Endothelial cell of umbilical vein (primary cell): ENCODE data around the gene MFNG. TPM values are rescaled to one million over a fixed set of nuclear protein-coding genes. Genes with fewer than 3 reads are reported as not detected.

Source experiments
- BruUV-seq: library from RNA; stranded (reverse); fragments of 400-500 nt; replicated peaks from 2 replicates; lab custom pipeline; 2021; lab: Mats Ljungman, UMichigan
- CTCF ChIA-PET: fragments of 300-600, 350-600 bp; sonication (Branson Sonifier 250); formaldehyde crosslinking; loops from one replicate; lab custom pipeline; 2021; ENCODE audit warnings: antibody characterized with exemption, inconsistent platforms; lab: Charles Lee
- POLR2A ChIA-PET: fragments of 300-600, 350-600 bp; sonication (Branson Sonifier 250); formaldehyde crosslinking; loops from one replicate; lab custom pipeline; 2021; ENCODE audit warnings: antibody characterized with exemption, inconsistent platforms; lab: Charles Lee
- DNase-seq: peaks from one replicate; pipeline ENCODE4 v3.0.0-alpha.2; 2011; ENCODE audit warnings: low read depth, low spot score
- FAIRE-seq: peaks from 2 replicates; lab custom pipeline; 2011; peaks lifted over from hg19 to GRCh38; lab: Jason Lieb, UNC
- H2AFZ ChIP-seq: 2 replicates; pipeline ENCODE4 v1.6.0; 2012; ENCODE audit warnings: low read depth, low read length, control low read depth, inconsistent platforms
- H3K27ac ChIP-seq: 2 replicates; pipeline ENCODE4 v1.5.1; 2011; ENCODE audit warnings: low read depth, mild to moderate bottlenecking, control low read depth, low read length, moderate library complexity; ENCODE audit not compliant: insufficient read depth
- H3K27me3 ChIP-seq, 2 experiments: 2 replicates each; pipeline versions ENCODE4 v1.6.0 to v1.6.1; 2011; ENCODE audit warnings: low read length in 2 of 2, mixed read lengths in 1 of 2; ENCODE audit not compliant: control insufficient read depth in 2 of 2, insufficient read depth in 2 of 2
- H3K36me3 ChIP-seq, 2 experiments: 2 replicates in 1 of 2; 3 replicates in 1 of 2; pipeline ENCODE4 v1.5.1; 2011; ENCODE audit warnings: low read length in 2 of 2, mild to moderate bottlenecking in 1 of 2, moderate library complexity in 1 of 2; ENCODE audit not compliant: control insufficient read depth in 2 of 2, insufficient read depth in 2 of 2; ENCODE audit errors: extremely low read depth in 1 of 2
- H3K4me1 ChIP-seq: 3 replicates; pipeline ENCODE4 v1.5.1; 2011; ENCODE audit warnings: mild to moderate bottlenecking, low read length; ENCODE audit not compliant: control insufficient read depth, insufficient read depth; ENCODE audit errors: extremely low read depth
- H3K4me2 ChIP-seq: 2 replicates; pipeline ENCODE4 v1.6.1; 2011; ENCODE audit warnings: low read length, control low read depth, mixed read lengths; ENCODE audit not compliant: insufficient read depth
- H3K4me3 ChIP-seq, 3 experiments: fragments of 200-600 bp in 1 of 3; sonication (generic), shearing (Covaris generic) in 1 of 3; replicated peaks in 1 of 3; 2 replicates each; pipeline ENCODE4 v1.5.1; 2011 to 2016; ENCODE audit warnings: control low read depth in 3 of 3, low read length in 3 of 3, mild to moderate bottlenecking in 2 of 3, inconsistent platforms in 1 of 3, low read depth in 1 of 3, moderate library complexity in 1 of 3; ENCODE audit not compliant: insufficient read depth in 1 of 3
- H3K79me2 ChIP-seq: 2 replicates; pipeline ENCODE4 v1.6.0; 2012; ENCODE audit warnings: low read length, inconsistent platforms; ENCODE audit not compliant: control insufficient read depth, insufficient read depth
- H3K9ac ChIP-seq: replicated peaks from 2 replicates; pipeline ENCODE3; 2011; ENCODE audit warnings: low read length, control low read depth; ENCODE audit not compliant: insufficient read depth; ENCODE audit errors: extremely low read depth
- H3K9me1 ChIP-seq: replicated peaks from 3 replicates; pipeline ENCODE4 v1.6.0; 2011; ENCODE audit warnings: mild to moderate bottlenecking, low read length; ENCODE audit not compliant: control insufficient read depth, insufficient read depth; ENCODE audit errors: extremely low read depth
- H3K9me3 ChIP-seq: replicated peaks from 2 replicates; pipeline ENCODE4 v1.5.1; 2012; ENCODE audit warnings: low read length, inconsistent platforms; ENCODE audit not compliant: control insufficient read depth, insufficient read depth
- H4K20me1 ChIP-seq: replicated peaks from 2 replicates; pipeline ENCODE3; 2011; ENCODE audit warnings: mild to moderate bottlenecking, low read length; ENCODE audit not compliant: control insufficient read depth, insufficient read depth; ENCODE audit errors: extremely low read depth
- CTCF ChIP-seq, 2 donors: IDR thresholded peaks; 1 replicate in 1 of 2; 2 replicates in 1 of 2; pipeline ENCODE4 v1.5.1; 2011; ENCODE audit warnings: low read length in 2 of 2, mild to moderate bottlenecking in 2 of 2, moderate library complexity in 2 of 2, control low read depth in 1 of 2, inconsistent platforms in 1 of 2, low read depth in 1 of 2; ENCODE audit not compliant: insufficient read depth in 1 of 2; ENCODE audit errors: extremely low read depth in 1 of 2
- EZH2 ChIP-seq: IDR thresholded peaks from 2 replicates; pipeline ENCODE4 v1.6.1; 2012; ENCODE audit warnings: borderline replicate concordance, low read depth, mild to moderate bottlenecking, moderate library complexity, low read length, inconsistent platforms; ENCODE audit not compliant: severe bottlenecking
- FOS ChIP-seq: IDR thresholded peaks from 2 replicates; pipeline ENCODE4 v1.6.1; 2011; ENCODE audit warnings: mild to moderate bottlenecking, low read length, moderate library complexity, borderline replicate concordance; ENCODE audit not compliant: insufficient read depth
- GATA2 ChIP-seq: IDR thresholded peaks from 2 replicates; pipeline ENCODE4 v1.7.0; 2011; ENCODE audit warnings: low read depth, mild to moderate bottlenecking, moderate library complexity, mixed read lengths, low read length; ENCODE audit not compliant: insufficient read length, insufficient read depth
- JUN ChIP-seq: IDR thresholded peaks from 2 replicates; pipeline ENCODE4 v1.6.1; 2011; ENCODE audit warnings: borderline replicate concordance, low read depth; ENCODE audit not compliant: insufficient read length, insufficient read depth
- POLR2A ChIP-seq: IDR thresholded peaks from 2 replicates; pipeline ENCODE4 v1.6.1; 2012; ENCODE audit warnings: low read depth, mild to moderate bottlenecking, control low read depth, low read length
- POLR2AphosphoS5 ChIP-seq: IDR thresholded peaks from 2 replicates; pipeline ENCODE4 v1.6.1; 2012; ENCODE audit warnings: low read depth, mild to moderate bottlenecking, control low read depth, low read length, moderate library complexity; ENCODE audit not compliant: insufficient read depth
- dilution Hi-C: fragments of 300-500 bp; cut with MboI; formaldehyde crosslinking; loops from one replicate; pipeline ENCODE4 v1.15.0; 2019; ENCODE audit warnings: low sequenced_read_pairs; ENCODE audit not compliant: extremely low pct_ligation_motif_present
- intact Hi-C: fragments of 100-400 bp; cut with micrococcal nuclease; formaldehyde crosslinking; loops from one replicate; pipeline ENCODE4 v1.10.0; 2022
- polyA plus RNA-seq, 4 experiments: library from polyadenylated mRNA; depleted of rRNA in 3 of 4; stranded (reverse) in 3 of 4; unstranded in 1 of 4; fragments of >200 nt; gene quantifications; 2 replicates each; pipeline versions ENCODE4 v1.2.1 to v1.2.3, GENCODE V29; 2011 to 2012; ENCODE audit warnings: missing spikeins in 1 of 4
- total RNA-seq: library from RNA; stranded (reverse); gene quantifications from 2 replicates; pipeline ENCODE4 v1.2.3, GENCODE V29; 2021

Gene MFNG
- total and polyA plus RNA-seq, 2 donors (not counting 3 experiments of a cell fraction or from before 2014, with no cell fraction given) = 188 to 257 TPM

- H3K4me3 ChIP-seq = no peak overlapping the region
- BruUV-seq = no TSS peak
- H3K9me1 ChIP-seq = no peaks in the 10 kb centered on the region
- no peak overlapping the region for H2AFZ ChIP-seq
- H3K4me1 ChIP-seq = peaks cover 57% of the 10 kb centered on the region
- no peaks in the 10 kb centered on the region for H3K79me2 ChIP-seq
- no peaks in the 10 kb centered on the region for H3K27me3 ChIP-seq
- peak; percentile 24 for FAIRE-seq
- intact Hi-C loops (loop anchor here (1.0 kb wide), 1 partner anchor 26 kb away; no protein-coding TSS in a partner anchor), dilution Hi-C loops (no loop called here)
- no peaks in the 10 kb centered on the region for H4K20me1 ChIP-seq
- ChIA-PET POLR2A (no interaction called here), CTCF (interaction anchor here (1.0 to 2.5 kb wide), 8 partner anchors 10 to 93 kb away, joined by 3 to 12 read pairs (median 5); partner anchors contain the start of gene MFNG)
- H3K9me3 ChIP-seq = no peaks in the 10 kb centered on the region
- H3K9ac ChIP-seq = no peak overlapping the region
- no peak for TF ChIP-seq POLR2A
- TF ChIP-seq EZH2 = no peak
- DNase-seq = peak; percentile 29
- H3K4me2 ChIP-seq = no peak overlapping the region
- no peak overlapping the region for H3K27ac ChIP-seq
- H3K36me3 ChIP-seq = peaks cover 0 to 21% of the 10 kb centered on the region in 2 experiments
These were observed 13.0 kb upstream of the MFNG start for GRCh38 chr22:37499027-37499707.

- dilution Hi-C loops (no loop called here), intact Hi-C loops (no loop called here)
- no peak overlapping the region for H3K4me2 ChIP-seq
- no peaks in the 10 kb centered on the region for H4K20me1 ChIP-seq
- H3K27ac ChIP-seq = no peak overlapping the region
- H3K27me3 ChIP-seq = no peaks in the 10 kb centered on the region
- no peak overlapping the region for H2AFZ ChIP-seq
- H3K4me1 ChIP-seq = peaks cover 51% of the 10 kb centered on the region
- FAIRE-seq (no peak), DNase-seq (peak; percentile 20)
- TF ChIP-seq POLR2A (no peak), CTCF (IDR thresholded peaks at IDR 0.05; ENCODE audit: extremely low read depth in 1 of 2, insufficient read depth in 1 of 2, low read depth in 1 of 2, low read length in 2 of 2) (peak; percentile 51 to 72), FOS (no peak), EZH2 (no peak), GATA2 (no peak), POLR2AphosphoS5 (no peak), JUN (no peak)
- POLR2A ChIA-PET = no interaction called here
- no peak overlapping the region for H3K9ac ChIP-seq
- BruUV-seq = no TSS peak
- H3K4me3 ChIP-seq = no peak overlapping the region
- H3K79me2 ChIP-seq = no peaks in the 10 kb centered on the region
- H3K36me3 ChIP-seq = peaks cover 0 to 21% of the 10 kb centered on the region in 2 experiments
- no peaks in the 10 kb centered on the region for H3K9me3 ChIP-seq
- CTCF ChIA-PET = interaction anchor here (0.8 to 2.5 kb wide), 9 partner anchors 9 to 94 kb away, joined by 3 to 12 read pairs (median 5); partner anchors contain the start of gene MFNG
- no peaks in the 10 kb centered on the region for H3K9me1 ChIP-seq
These were observed 12.2 kb upstream of the MFNG start for GRCh38 chr22:37498289-37498909.
